Activated CD4-positive, CD25-positive, alpha-beta regulatory T cell treated with anti-CD3 and anti-CD28 coated beads, Interleukin-2, amount 50 U/mL, for 72 hours (primary cell): ENCODE measurements around the gene TAF12.
"Not testable (repeated sequence)": the region's sequence is repeated elsewhere in the genome, so short reads cannot be mapped to it uniquely, and the experiment has no call there.

ENCODE experiments used
- DNase-seq: peaks from one replicate; pipeline ENCODE4 v3.0.0; 2021

Gene TAF12

DNA sequence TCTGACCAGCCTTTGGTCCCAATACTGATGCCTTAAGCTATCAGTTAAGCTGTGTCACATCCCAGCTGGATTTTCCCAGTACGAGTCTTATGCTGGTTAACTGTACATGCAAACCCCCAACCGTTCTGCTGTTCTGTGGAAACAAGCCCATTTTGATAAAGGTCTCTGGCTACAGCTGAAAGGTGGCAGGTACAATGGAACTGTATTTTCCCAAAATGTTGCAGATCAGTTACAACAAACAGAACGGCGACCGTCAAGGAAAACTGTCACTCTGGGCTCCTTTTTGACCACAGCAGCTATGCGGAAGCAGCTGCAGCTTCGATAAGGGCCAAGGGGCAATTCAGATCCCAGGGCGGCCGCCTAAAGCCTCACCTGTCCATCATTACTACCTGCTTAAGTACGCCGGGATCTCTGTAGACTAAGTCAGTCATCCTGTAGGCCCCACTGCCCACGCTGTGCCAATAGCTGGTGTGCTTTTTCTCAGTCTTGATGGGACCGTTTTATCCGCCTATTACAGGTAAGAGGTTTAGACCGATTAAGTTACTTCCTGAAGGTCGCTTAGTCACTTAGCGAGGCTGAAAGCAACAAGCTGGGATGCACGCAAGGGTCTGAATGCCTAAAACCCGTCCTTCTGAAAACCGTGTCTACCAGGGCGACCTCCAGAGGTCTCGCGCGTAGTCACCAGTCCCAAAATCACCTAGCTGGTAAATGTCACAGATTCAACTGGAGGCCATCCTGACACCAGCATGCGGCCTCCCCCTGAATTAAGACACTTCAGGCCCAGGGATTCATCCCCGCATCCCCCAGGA is 61.9 kb downstream of the TAF12 start:
- DNase-seq, result no peak

DNA sequence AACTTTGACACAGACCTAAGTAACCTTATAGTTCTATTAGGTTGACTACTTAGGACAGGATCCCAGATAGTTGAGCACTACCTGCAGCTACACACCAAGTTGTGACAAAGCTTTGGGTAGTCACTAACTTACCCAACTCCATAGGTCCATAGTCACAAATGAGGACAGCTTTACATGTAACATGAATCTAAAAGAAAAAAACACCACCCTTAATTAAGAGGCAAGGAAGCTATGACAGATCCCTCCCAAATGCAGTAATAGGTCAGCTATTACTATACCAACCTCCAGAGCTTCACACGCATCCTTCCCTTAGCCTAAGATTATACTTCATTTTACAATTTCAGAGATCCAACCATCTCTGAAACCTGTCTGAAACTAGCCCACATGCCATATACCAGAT is 63.5 kb downstream of the TAF12 start:
- no peak for DNase-seq

GRCh38 chr1:28578696-28579218 is 64.1 kb downstream of the TAF12 start:
- DNase-seq, result no peak

GRCh38 chr1:28577738-28578536 is 64.9 kb downstream of the TAF12 start:
- DNase-seq, result no peak

- DNase-seq, result no peak
Observed at GRCh38 chr1:28577052-28577678, 65.7 kb downstream of the TAF12 start.

- no peak for DNase-seq
Observed at GRCh38 chr1:28573564-28573963, 69.3 kb downstream of the TAF12 start.

GRCh38 chr1:28572891-28573290 is 70.0 kb downstream of the TAF12 start:
- DNase-seq, result not testable (repeated sequence)

GRCh38 chr1:28571911-28572310 is 71.0 kb downstream of the TAF12 start:
- no peak for DNase-seq

DNA sequence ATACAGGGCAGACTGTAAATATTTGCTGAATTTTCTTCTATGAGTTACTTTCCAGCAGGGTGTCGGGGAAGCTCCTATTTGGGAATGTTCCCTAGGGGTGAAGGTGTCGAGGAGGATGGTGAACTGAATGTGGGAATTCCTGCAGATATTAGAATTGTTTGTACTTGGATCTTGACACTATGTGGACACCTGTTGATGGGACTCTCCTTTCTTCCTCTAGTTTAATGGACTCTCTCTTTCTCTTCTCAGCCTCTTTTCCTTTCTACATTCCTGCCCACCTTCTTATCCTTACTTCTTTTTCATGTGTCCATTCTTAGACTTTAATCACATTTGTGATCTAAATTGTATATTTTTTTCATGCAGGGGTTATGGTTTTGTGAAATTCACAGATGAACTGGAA is 75.9 kb downstream of the TAF12 start:
- DNase-seq, result no peak

DNA sequence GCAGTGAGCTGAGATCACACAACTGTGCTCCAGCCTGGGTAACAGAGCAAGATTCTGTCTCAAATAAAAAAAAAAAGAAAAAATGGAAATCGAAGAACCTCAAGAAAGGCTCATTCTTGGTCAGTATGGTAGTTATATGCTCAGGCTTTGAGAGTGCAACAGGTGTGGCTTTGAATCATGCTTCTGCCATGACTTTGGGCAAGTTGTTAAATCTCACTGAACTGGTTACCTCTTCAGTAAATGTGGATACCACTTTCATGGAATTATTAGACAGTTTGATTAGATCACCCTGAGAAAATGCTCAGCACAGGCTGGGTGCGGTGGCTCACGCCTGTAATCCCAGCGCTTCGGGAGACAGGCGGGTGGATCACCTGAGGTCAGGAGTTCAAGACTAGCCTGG is 77.1 kb downstream of the TAF12 start:
- no peak for DNase-seq

DNA sequence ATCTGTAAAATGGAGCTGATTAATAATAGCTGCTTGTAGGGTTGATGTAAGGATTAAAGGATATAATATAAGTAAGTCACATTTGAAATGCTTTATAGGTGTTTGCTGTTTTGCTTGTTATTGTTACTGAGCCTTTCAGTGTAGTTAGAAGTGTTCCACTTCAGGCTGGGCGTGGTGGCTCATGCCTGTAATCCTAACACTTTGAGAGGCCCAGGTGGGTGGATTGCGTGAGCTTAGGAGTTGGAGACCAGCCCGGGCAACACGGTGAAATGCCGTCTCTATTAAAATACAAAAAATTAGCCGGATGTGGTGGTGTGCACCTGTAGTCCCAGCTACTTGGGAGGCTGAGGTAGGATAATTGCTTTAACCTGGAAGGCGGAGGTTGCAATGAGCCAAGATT is 77.8 kb downstream of the TAF12 start:
- no peak for DNase-seq

GRCh38 chr1:28564310-28564709 is 78.6 kb downstream of the TAF12 start:
- no peak for DNase-seq

DNA sequence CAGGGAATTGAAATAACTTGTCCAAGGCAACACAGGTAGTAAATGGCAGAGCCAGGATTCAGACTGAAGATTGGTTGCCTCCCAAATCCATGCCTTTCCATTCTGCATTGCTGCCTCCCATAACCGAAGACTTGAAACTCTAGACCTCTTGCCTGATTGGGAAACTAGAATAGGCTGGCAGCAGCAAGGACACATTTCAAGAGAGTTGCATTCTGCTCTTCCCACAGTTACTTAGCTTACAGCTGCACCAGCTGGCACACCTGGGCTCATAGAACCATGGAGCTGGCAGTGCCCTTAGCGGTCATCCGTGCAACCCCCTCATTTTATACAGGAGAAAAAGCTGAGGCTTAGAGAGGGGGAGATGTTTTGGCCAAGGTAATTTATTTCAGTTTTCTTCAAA is 82.0 kb downstream of the TAF12 start:
- DNase-seq, result no peak
